ENCODE results near the gene CELF5.

DNA sequence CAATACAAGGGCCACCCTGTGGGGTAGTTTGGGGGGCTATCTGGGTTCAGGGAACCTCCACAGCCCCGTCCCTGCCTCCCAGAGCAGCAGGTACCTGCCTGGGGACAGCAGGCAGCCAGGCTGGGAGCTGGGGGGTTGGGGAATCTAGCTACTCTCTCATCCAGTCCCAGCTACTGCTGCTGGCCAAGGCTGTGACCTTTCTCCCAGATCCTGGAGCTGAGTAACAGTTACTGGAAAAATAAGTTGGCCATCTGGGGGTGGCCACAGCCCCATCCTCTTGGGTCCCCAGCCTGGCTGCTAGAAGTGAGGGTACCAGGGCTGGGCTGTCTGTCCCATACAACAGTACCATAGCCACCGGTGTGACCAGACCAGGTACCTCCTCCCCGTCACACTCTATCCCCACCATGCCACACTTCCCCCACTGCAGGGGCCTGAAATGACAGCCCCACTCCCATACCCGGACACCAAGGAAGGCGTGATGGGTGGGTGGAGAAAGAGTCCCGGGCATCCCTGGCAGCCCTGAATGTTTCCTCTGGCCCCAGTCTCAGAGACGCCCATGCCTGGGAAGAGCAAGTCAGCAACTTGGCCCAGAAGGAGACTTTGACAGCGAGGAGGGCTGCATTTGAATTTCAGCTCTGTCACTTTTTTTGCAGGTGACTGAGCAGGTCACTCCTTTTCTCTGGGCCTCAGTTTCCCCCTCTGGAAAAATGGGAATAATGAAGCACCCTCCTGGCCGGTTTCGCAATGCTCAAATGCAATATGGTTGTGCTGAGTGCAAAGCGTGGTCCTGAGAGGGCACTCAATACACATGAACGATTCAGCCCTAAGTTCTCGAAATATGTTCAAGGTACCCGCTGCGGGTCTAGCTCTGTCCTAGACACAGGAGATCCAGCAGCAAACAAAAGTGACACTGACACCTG is 111.2 kb downstream of the CELF5 start:
- no peak for TF ChIP-seq ZFP36 (IDR thresholded peaks at IDR 0.05; ENCODE audit: low read depth, low read length, partially characterized antibody)
- TF ChIP-seq, protein P1, sequence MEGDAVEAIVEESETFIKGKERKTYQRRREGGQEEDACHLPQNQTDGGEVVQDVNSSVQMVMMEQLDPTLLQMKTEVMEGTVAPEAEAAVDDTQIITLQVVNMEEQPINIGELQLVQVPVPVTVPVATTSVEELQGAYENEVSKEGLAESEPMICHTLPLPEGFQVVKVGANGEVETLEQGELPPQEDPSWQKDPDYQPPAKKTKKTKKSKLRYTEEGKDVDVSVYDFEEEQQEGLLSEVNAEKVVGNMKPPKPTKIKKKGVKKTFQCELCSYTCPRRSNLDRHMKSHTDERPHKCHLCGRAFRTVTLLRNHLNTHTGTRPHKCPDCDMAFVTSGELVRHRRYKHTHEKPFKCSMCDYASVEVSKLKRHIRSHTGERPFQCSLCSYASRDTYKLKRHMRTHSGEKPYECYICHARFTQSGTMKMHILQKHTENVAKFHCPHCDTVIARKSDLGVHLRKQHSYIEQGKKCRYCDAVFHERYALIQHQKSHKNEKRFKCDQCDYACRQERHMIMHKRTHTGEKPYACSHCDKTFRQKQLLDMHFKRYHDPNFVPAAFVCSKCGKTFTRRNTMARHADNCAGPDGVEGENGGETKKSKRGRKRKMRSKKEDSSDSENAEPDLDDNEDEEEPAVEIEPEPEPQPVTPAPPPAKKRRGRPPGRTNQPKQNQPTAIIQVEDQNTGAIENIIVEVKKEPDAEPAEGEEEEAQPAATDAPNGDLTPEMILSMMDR (IDR thresholded peaks at IDR 0.05 in 2 of 3, conservative IDR thresholded peaks at IDR 0.05 in 1 of 3; ENCODE audit: insufficient read depth in 2 of 3, low read depth in 1 of 3, low read length in 3 of 3), result no peak
- no peak for TF ChIP-seq PTBP1 (IDR thresholded peaks at IDR 0.05; ENCODE audit: low read depth, low read length)
- no peak for TF ChIP-seq CHD1 (IDR thresholded peaks at IDR 0.05; ENCODE audit: low read length)
- TF ChIP-seq, protein P2, sequence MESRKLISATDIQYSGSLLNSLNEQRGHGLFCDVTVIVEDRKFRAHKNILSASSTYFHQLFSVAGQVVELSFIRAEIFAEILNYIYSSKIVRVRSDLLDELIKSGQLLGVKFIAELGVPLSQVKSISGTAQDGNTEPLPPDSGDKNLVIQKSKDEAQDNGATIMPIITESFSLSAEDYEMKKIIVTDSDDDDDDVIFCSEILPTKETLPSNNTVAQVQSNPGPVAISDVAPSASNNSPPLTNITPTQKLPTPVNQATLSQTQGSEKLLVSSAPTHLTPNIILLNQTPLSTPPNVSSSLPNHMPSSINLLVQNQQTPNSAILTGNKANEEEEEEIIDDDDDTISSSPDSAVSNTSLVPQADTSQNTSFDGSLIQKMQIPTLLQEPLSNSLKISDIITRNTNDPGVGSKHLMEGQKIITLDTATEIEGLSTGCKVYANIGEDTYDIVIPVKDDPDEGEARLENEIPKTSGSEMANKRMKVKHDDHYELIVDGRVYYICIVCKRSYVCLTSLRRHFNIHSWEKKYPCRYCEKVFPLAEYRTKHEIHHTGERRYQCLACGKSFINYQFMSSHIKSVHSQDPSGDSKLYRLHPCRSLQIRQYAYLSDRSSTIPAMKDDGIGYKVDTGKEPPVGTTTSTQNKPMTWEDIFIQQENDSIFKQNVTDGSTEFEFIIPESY (CRISPR knock-in tag; IDR thresholded peaks at IDR 0.05), result no peak
- TF ChIP-seq ZC3H11A (IDR thresholded peaks at IDR 0.05; ENCODE audit: low read depth, low read length), result no peak
- no peak for TF ChIP-seq XRCC3 (IDR thresholded peaks at IDR 0.05)

All from K562 (cell line).